ENCODE measurements around the gene PLA2G4F.

Gene PLA2G4F

GRCh38 chr15:42150219-42150970 lies 6.0 kb downstream of the PLA2G4F start:
- Histone ChIP-seq H3K4me3 (ENCODE audit: low read depth, low read length) (no peak overlapping the region), H3K9me3 (ENCODE audit: control insufficient read depth, insufficient read depth, low read depth, low read length) (no peaks in the 10 kb centered on the region), H3K27ac (ENCODE audit: extremely low read depth, low read depth, low read length) (no peak overlapping the region), H3K4me1 (ENCODE audit: control insufficient read depth, insufficient read depth, low read length) (no peaks in the 10 kb centered on the region; the same call in 1 of the 2 replicates), H3K36me3 (ENCODE audit: control insufficient read depth in 2 of 2, insufficient read depth in 1 of 2, low read length in 2 of 2) (no peaks in the 10 kb centered on the region)
- POLR2A ChIA-PET, result no interaction called here
- CTCF ChIA-PET, result interaction anchor here (0.5 to 1.3 kb wide), 3 partner anchors 12 to 84 kb away, joined by 3 to 5 read pairs (median 5); no protein-coding TSS in a partner anchor
- TF ChIP-seq ZSCAN30 (tag by site-specific recombination; IDR thresholded peaks at IDR 0.05) (no peak), ZNF510 (tag by site-specific recombination; IDR thresholded peaks at IDR 0.05; ENCODE audit: insufficient replicate concordance) (no peak), KLF8 (tag by site-specific recombination; IDR thresholded peaks at IDR 0.05) (no peak), ZFHX2 (tag by site-specific recombination; conservative IDR thresholded peaks at IDR 0.05) (0 out of 2 replicates have a peak, but pooled peaks have one; percentile 13), EGR2 (tag by site-specific recombination; IDR thresholded peaks at IDR 0.05; ENCODE audit: low read depth) (peak; percentile 47), ZSCAN18 (tag by site-specific recombination; IDR thresholded peaks at IDR 0.05) (no peak), ZNF658 (tag by site-specific recombination; IDR thresholded peaks at IDR 0.05) (no peak)

- H3K36me3 ChIP-seq (ENCODE audit: control insufficient read depth in 2 of 2, insufficient read depth in 1 of 2, low read length in 2 of 2), result no peaks in the 10 kb centered on the region
- H3K27ac ChIP-seq (ENCODE audit: extremely low read depth, low read depth, low read length), result no peak overlapping the region
- no peak for TF ChIP-seq ZNF658 (tag by site-specific recombination; IDR thresholded peaks at IDR 0.05)
- no peaks in the 10 kb centered on the region for H3K9me3 ChIP-seq (ENCODE audit: control insufficient read depth, insufficient read depth, low read depth, low read length)
- POLR2A ChIA-PET, result no interaction called here
- H3K4me3 ChIP-seq (ENCODE audit: low read depth, low read length), result no peak overlapping the region
- no peaks in the 10 kb centered on the region; the same call in 1 of the 2 replicates for H3K4me1 ChIP-seq (ENCODE audit: control insufficient read depth, insufficient read depth, low read length)
- CTCF ChIA-PET, result interaction anchor here (0.5 to 1.3 kb wide), 4 partner anchors 12 to 84 kb away, joined by 3 to 5 read pairs (median 3); no protein-coding TSS in a partner anchor
These were observed 6.8 kb downstream of the PLA2G4F start for GRCh38 chr15:42149493-42150218.

GRCh38 chr15:42148808-42149492 lies 7.5 kb downstream of the PLA2G4F start:
- ChIA-PET CTCF (interaction anchor here (0.9 to 1.1 kb wide), 2 partner anchors 14 to 19 kb away, joined by 3 read pairs; no protein-coding TSS in a partner anchor), POLR2A (no interaction called here)
- Histone ChIP-seq H3K9me3 (ENCODE audit: control insufficient read depth, insufficient read depth, low read depth, low read length) (no peaks in the 10 kb centered on the region), H3K27ac (ENCODE audit: extremely low read depth, low read depth, low read length) (no peak overlapping the region), H3K4me3 (ENCODE audit: low read depth, low read length) (no peak overlapping the region), H3K36me3 (ENCODE audit: control insufficient read depth in 2 of 2, insufficient read depth in 1 of 2, low read length in 2 of 2) (no peaks in the 10 kb centered on the region), H3K4me1 (ENCODE audit: control insufficient read depth, insufficient read depth, low read length) (no peaks in the 10 kb centered on the region; the same call in 1 of the 2 replicates)
- TF ChIP-seq ZNF488 (tag by site-specific recombination; IDR thresholded peaks at IDR 0.05) (no peak), ZNF24 (tag by site-specific recombination; IDR thresholded peaks at IDR 0.05) (no peak), ZSCAN30 (tag by site-specific recombination; IDR thresholded peaks at IDR 0.05) (no peak), ZBTB17 (tag by site-specific recombination; IDR thresholded peaks at IDR 0.05) (no peak), YY1 (tag by site-specific recombination; IDR thresholded peaks at IDR 0.05) (no peak), SCRT1 (tag by site-specific recombination; IDR thresholded peaks at IDR 0.05; ENCODE audit: borderline replicate concordance) (no peak), ZNF23 (tag by site-specific recombination; IDR thresholded peaks at IDR 0.05; ENCODE audit: borderline replicate concordance) (no peak), ZNF391 (tag by site-specific recombination; IDR thresholded peaks at IDR 0.05; ENCODE audit: borderline replicate concordance, low read depth) (no peak), HOXA7 (CRISPR knock-in tag; IDR thresholded peaks at IDR 0.05; ENCODE audit: borderline replicate concordance) (no peak), BCL6B (tag by site-specific recombination; IDR thresholded peaks at IDR 0.05) (no peak), ZNF777 (tag by site-specific recombination; IDR thresholded peaks at IDR 0.05; ENCODE audit: borderline replicate concordance) (no peak), ZBTB11 (tag by site-specific recombination; conservative IDR thresholded peaks at IDR 0.05; ENCODE audit: low read depth) (no peak)

Measured in HEK293 (cell line).